GM18519 (cell line): ENCODE data around the gene ALDH3B1.
A peak's percentile ranks its signal among the peaks of the same experiment; 100 is the strongest.

ENCODE experiments used
- ATAC-seq: cut with Tn5 transposase; IDR thresholded peaks from one replicate; pipeline ENCODE4 v1.9.1; 2021; ENCODE audit warnings: mild to moderate bottlenecking, moderate library complexity; ENCODE audit not compliant: unreplicated experiment, low FRiP score

ALDH3B1 gene

GRCh38 chr11:68027667-68028066, 17.5 kb downstream of the ALDH3B1 start:
- ATAC-seq: no peak

DNA sequence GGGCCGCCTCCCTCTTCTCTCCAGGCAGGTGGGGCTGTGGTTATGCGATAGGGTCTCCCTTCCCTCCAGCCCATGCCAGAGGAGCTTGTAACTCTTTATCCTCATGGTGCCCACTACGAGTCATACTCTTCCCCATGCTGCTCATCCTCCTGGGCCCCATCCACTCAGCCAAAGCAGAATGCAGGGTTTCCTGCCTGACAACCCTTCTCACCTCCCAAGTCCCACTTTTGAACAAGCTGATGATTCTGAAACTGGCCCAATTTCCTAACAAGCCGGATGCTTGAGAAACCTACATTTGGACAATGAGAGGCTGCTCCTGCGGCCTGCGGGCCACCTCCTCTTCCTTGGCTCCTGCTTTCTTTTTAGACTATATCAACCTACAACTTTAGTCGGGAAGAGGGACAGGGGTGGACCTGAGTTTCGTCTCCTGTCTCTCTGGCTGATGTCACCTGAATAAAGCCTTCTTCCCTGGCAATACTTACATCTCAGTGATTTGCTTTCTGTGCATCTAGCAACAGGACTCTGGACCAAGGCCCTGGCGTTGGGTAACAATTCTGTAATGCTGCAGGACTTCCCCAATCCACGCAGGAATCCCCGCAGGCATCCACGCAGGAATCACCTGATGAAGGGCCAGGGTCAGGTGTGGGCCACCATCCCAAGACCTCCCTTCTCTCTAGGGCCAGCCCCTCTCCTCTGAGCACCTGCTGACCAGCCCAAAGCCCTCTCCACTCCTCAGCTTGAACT, 18.8 kb downstream of the ALDH3B1 start:
- no peak for ATAC-seq

DNA sequence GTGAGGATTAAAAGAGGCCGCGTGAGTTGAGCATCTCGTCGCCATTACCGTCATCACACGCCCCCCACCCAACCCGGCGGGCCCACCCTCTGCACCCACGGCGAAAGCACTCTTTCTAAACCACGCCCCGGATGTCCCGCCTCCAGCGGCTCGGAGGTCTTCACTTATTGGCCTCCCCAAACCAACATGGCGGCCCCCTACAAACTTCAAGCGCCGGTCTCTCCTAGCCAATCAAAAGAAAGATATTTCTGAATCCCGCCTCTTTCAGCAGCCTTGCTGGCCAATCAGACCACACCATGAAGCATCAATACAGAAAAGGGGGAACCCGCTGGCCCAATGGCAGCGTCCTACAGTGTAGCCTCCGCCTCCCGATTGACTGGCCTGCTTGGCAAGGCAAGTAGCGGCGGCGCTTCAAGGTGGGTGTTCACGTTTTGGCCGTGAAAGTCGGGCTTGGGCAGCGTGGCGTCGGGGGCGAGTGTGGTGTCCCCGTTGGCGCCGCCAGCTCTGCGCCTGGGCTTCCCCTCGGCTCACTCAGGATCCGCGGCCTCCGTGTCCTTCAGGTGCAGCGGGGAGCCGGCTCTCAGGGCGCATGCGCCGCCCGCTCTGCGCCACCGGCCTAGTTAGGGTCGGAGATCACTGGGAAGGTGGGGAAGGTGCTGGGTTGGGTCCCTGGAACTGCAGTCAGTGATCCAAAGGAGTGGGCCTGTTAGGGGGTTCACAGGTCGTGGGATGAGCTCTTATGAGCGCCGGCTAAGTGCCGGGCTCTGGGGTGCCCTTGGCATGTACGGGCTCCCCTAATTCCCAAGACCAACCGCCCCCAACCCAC, 20.4 kb downstream of the ALDH3B1 start, which contains the start of gene NDUFS8:
NDUFS8 (plus strand) TSS at position 364 of the 826 bp plus-strand sequence. CDS start 1,471 bp downstream, outside the sequence.
- ATAC-seq: peak; percentile 76

GRCh38 chr11:68031144-68031464, 21.0 kb downstream of the ALDH3B1 start:
- ATAC-seq: no peak

- no peak for ATAC-seq
Observed at GRCh38 chr11:68032003-68032402, 21.9 kb downstream of the ALDH3B1 start.

GRCh38 chr11:68032997-68033707, 23.0 kb downstream of the ALDH3B1 start:
- ATAC-seq: no peak

- no peak for ATAC-seq
Observed at GRCh38 chr11:68033708-68034045, 23.6 kb downstream of the ALDH3B1 start.

DNA sequence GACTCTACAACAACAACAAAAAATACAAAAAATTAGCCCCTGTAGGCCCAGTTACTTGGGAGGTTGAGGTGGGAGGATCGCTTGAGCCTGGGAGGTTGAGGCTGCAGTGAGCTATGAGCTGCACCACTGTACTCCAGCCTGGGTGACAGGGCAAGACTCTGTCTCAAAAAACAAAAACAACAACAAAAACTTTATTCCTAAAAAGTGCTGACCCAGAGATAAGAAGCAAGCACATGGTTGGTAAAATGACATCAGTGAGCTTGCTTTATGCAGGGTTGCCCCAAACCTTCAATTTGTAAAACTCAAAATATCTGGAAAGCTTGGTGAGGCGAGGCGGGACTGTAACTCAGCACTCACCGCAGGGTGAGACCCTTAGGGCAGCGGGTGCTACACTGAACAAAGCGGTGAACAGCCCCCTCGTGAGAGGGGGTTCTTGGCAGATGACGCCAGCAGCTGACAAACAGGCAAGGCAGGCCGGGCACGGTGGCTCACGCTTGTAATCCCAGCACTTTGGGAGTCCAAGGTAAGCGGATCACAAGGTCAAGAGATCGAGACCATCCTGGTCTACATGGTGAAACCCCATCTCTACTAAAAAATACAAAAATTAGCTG, 25.2 kb downstream of the ALDH3B1 start:
- no peak for ATAC-seq

DNA sequence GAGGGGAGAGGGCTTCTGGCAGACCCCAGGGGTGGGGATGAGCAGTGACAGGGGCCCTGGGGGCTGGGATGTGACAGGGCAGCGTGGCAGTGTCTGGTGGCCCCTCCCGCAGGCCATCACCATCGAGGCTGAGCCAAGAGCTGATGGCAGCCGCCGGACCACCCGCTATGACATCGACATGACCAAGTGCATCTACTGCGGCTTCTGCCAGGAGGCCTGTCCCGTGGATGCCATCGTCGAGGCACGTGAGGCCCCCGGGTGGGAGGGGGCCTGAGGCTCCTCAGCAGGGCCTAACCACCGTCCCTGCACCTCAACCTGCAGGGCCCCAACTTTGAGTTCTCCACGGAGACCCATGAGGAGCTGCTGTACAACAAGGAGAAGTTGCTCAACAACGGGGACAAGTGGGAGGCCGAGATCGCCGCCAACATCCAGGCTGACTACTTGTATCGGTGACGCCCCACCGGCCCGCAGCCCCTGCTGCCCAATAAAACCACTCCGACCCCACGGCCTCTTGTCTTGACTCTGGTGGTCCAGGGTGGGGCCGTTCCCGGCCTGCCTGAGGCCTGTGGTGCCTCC, 26.1 kb downstream of the ALDH3B1 start:
- ATAC-seq: no peak

GRCh38 chr11:68036717-68037239, 26.7 kb downstream of the ALDH3B1 start:
- no peak for ATAC-seq

GRCh38 chr11:68037411-68038225, 27.5 kb downstream of the ALDH3B1 start:
- no peak for ATAC-seq

- ATAC-seq: no peak
Observed at GRCh38 chr11:68038226-68038717, 28.1 kb downstream of the ALDH3B1 start.

DNA sequence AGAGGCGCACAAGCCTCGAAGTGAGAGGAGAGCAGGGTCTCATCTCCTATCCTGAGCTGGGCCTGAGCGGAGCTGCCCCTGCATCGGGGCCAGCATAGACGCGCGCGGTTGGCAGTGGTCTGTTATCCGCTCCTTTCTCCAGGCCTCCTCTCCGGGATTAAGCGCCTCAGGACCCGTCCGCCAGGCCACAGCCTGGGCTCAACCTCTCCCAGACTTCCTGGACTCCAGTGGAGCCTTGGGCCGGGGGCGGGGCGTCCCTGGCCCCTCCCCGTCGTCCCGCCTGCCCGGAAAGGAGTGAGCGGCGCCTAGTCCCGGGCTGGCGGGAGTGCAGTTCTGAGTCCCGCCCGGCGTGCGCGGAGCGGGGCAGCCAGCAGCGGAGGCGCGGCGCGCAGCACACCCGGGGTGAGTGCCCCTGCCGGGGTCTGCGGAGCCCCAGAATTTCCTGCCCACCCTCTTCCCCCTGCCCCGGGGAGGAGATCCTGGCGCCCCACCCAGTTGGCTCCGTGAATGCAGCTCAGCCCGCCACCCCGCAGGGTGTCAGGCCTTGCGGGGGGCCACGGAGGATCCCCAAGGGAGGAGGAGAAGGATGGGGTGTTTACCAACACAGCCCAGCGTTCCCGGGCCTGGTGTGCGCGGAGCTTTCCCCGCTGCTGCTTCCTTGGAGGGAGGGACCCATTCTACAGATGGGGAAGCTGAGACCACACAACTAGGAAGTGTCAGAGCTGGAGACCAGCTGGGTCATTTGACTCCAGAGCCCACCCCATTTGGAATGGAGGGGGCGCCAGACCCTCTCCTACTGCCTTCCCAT, 28.8 kb downstream of the ALDH3B1 start, which contains the start of gene TCIRG1:
TCIRG1 (plus strand) TSS at position 308 of the 808 bp plus-strand sequence. CDS start 2,247 bp downstream, outside the sequence.
- ATAC-seq: no peak

DNA sequence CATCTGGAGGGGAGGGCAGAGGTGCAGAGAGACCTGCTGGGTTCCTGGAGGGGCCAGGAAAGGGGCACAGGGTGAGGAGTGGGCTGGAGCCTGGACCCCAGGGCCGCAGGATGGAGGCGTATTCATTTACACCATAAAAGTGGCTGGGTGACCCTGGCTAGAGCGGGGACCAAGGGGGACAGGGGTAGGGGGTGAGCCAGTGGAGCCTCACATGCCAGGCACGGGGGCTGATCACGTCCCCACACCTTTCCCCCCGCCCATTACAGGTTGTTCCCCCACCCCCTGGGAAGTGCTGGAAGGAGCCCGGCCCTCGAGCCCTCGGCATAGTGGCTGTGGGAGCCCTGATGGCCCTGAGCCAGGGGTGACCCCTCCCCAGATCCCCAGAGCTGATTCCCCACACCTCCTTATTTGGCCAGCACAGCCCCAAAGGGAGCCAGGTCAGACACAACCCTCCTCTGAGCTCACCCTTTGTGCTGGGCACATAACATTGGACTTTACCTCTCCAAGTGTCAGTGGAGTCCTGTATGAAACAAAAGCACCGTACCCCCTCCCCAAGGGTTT, 29.5 kb downstream of the ALDH3B1 start:
- no peak for ATAC-seq

DNA sequence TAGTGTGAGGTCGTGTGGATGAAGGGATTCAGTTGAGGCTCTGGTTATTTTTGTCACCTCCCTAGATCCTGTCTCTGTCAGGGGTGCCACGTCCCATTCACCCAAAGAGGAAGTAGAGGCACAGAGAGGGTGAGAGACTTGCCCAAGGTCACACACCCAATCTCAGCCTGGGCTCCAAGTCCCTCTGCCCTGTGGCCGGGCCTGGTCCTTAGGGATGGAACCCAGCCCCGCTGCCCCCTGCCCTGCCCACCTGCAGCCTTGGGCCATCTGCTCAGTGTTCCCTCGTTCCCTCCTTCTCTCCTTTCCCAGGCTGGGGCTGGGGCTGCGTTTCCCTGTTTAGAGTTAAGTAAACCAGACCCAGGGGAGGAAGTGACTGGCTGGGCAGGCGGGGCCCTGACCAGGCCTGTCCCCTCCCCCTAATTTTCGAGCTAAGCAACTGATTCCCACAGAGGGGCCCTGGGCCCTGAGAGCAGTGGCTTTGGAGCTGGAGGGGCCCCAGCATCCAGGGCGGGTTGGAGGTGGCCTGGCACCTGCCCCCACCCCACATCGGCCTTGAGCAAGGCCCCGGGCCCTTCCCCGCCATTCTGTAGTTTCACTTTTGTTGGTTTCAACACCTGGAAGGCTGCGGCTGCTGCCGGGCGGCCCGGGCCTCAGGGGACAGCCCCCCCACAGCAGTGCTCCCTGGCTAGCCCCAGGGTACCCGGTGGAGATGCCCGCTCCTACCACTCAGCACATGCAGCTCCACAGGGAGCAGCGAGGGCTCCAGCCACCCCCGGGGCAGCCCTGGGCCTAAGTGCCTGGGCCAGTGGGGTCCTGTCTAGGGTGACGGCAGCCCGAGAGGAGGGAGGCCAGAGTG, 30.2 kb downstream of the ALDH3B1 start:
- ATAC-seq: no peak

GRCh38 chr11:68040957-68041591, 30.9 kb downstream of the ALDH3B1 start:
- ATAC-seq: no peak
